Fibroblast of the aortic adventitia (primary cell): ENCODE data around the gene OPN1MW3. TPM values are rescaled to one million over a fixed set of nuclear protein-coding genes. Genes with fewer than 3 reads are reported as not detected.
"Not testable (repeated sequence)": the region's sequence is repeated elsewhere in the genome, so short reads cannot be mapped to it uniquely, and the experiment has no call there.

Source experiments
- DNase-seq: peaks from one replicate; pipeline ENCODE4 v3.0.0-alpha.2; 2010; ENCODE audit warnings: low read depth
- H3K4me3 ChIP-seq: 2 replicates; pipeline ENCODE4 v1.5.1; 2011; ENCODE audit warnings: low read depth, mild to moderate bottlenecking, control low read depth, low read length, moderate library complexity
- total RNA-seq: library from RNA; depleted of rRNA; stranded (reverse); fragments of >200 nt; gene quantifications from 2 replicates; pipeline ENCODE4 v1.2.3, GENCODE V29; 2012; ENCODE audit warnings: low replicate concordance
- TF ChIP-seq, protein P1 (sequence below): IDR thresholded peaks from 2 replicates; pipeline ENCODE4 v1.5.1; 2011; ENCODE audit warnings: mild to moderate bottlenecking, low read length, control low read depth, inconsistent platforms; ENCODE audit not compliant: insufficient read depth

OPN1MW3 gene
- total RNA-seq, 1 donor, result not detected

DNA sequence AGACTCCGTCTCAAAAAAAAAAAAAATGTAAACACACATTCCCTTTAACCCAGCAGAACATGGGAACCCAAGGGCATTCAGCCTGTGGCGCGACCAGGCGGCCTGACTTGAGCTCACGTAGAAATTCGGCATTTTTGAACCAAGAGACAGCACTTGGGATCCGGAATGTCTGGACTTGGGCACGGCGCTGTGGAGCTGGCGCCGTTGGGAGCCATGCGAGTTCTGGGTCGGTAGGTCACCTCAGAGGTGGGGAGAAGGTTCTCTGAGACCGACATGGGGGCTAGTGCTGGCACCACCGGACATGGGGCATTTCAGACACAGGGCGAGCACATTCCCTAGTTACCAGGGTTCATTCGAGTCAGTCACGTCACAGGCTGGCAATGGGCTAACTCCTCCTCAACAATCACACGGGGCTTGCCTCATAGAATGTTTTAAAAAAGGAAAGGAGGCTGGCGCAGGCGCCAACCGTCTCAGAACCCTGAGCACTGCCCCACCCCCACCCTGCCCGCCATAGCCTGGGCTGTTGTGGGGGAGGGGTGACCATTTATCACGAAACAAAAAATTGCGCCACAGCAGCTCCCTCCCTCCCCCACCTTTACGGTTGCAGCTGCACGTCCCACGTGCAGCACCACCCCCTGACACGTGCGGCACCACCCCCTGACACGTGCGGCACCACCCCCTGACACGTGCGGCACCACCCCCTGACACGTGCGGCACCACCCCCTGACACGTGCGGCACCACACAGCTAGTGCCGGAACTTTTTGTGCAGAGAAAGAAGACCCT is 37.6 kb downstream of the OPN1MW3 start, which contains the start of gene TEX28:
Gene TEX28 (minus strand): TSS at position 334 of the 784 bp plus-strand sequence. CDS start 3,007 bp downstream, outside the sequence.
- DNase-seq, result no peak
- TF ChIP-seq, protein P1, sequence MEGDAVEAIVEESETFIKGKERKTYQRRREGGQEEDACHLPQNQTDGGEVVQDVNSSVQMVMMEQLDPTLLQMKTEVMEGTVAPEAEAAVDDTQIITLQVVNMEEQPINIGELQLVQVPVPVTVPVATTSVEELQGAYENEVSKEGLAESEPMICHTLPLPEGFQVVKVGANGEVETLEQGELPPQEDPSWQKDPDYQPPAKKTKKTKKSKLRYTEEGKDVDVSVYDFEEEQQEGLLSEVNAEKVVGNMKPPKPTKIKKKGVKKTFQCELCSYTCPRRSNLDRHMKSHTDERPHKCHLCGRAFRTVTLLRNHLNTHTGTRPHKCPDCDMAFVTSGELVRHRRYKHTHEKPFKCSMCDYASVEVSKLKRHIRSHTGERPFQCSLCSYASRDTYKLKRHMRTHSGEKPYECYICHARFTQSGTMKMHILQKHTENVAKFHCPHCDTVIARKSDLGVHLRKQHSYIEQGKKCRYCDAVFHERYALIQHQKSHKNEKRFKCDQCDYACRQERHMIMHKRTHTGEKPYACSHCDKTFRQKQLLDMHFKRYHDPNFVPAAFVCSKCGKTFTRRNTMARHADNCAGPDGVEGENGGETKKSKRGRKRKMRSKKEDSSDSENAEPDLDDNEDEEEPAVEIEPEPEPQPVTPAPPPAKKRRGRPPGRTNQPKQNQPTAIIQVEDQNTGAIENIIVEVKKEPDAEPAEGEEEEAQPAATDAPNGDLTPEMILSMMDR, result no peak
- no peak within 1 kb of the TSS for H3K4me3 ChIP-seq

DNA sequence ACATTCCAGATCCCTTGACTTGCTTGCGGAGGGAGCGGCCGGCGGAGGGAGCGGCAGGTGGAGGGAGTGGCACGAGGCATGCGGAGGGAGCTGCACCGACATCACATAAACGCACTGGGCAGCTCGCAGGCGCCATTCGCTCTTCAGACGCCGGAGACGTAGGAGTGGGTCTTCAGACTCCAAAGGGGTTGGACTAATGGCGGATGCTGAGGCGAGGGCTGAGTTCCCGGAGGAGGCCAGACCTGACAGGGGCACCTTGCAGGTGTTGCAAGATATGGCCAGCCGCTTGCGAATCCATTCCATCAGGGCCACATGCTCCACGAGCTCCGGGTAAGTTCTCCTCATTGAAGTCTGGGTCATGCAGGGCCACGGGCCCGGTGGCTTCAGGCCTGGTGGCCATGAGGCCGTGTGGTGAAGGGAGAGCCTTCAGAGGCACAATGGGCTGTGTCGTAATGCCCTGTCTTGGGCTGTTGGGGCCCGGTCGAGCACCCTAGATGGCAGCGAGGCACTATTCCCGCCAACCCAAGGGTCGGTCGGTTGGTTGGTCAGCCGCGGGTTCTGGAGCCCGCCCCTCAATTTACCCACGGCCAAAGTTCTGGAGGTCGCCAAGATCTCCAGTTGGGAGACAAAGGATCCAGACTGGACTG is 38.4 kb downstream of the OPN1MW3 start, which contains the start of gene TKTL1:
Gene TKTL1 (plus strand): TSS at position 132 of the 647 bp plus-strand sequence. CDS start 65 bp downstream, at position 197.
- TF ChIP-seq, protein P1, result no peak
- no peak within 1 kb of the TSS for H3K4me3 ChIP-seq
- no peak for DNase-seq

DNA sequence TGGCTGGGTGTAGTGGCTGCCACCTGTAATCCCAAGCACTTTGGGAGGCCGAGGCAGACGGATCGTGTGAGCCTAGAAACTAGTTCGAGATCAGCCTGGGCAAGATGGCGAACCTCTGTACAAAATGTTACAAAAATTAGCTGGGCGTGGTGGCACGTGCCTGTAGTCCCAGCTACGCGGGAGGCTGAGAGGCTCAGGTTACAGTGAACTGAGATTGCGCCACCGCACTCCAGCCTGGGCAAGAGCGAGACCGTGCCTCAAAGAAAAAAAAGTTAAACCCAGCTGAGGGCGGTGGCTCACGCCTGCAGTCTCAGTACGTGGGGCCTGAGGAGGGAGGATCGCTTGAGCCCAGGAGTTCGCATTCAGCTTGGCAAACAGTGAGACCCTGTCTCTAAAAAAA is 39.3 kb downstream of the OPN1MW3 start:
- no peak for DNase-seq
- TF ChIP-seq, protein P1, result no peak
- no peak overlapping the region for H3K4me3 ChIP-seq

DNA sequence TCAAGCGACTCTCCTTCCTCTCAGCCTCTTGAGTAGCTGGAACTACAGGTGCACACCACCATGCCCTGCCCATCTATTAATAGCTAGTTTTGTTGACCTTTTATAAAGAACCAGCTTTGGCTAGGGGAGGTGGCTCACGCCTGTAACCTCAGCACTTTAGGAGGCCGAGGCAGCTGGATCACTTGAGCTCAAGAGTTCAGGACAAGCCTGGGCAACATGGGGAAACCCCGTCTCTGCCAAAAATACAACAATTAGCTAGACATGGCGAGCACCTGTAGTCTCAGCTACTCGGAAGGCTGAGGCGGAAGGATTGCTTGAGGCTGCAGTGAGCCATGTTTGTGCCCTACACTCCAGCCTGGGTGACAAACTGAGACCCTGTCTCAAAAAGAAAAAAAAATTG is 40.9 kb downstream of the OPN1MW3 start:
- DNase-seq, result no peak
- TF ChIP-seq, protein P1, result no peak

DNA sequence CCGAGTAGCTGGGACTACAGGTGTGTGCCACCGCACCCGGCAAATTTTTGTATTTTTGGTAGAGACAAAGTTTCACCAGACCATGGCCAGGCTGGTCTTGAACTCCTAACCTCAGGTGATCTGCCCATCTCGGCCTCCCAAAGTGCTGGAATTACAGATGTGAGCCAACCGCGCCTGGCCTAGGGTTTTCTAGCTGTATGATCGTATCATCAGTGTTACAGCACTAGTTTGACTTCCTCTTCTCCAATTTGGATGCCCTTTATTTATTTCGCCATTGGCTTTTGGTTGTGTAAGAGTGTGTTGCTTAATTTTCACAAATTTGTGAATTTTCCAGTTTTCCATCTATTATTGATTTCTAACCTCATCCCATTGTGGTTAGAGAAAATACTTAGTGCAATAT is 43.4 kb downstream of the OPN1MW3 start:
- no peak for DNase-seq
- TF ChIP-seq, protein P1, result no peak

More for the DNA sequence above, 40.9 kb downstream of the OPN1MW3 start:
- no peak overlapping the region for H3K4me3 ChIP-seq

DNA sequence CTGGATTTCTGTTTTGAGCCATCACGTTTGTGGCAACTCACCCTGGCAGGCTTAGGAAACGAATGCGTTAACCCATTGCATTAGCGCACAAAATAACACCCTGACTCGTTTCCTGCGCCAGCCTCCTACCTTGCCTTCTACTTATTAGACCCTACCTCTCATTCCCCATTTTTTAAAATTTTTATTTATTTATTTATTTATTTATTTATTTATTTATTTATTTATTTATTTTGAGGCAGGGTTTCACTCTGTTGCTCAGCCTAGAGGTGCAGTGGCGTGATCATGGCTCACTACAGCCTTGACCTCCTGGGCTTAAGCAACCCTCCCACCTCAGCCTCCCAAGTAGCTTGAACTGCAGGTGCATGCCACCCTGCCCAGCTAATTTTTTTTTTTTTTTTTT is 45.6 kb downstream of the OPN1MW3 start:
- not testable (repeated sequence) for H3K4me3 ChIP-seq

More for the DNA sequence above, 43.4 kb downstream of the OPN1MW3 start:
- no peak overlapping the region for H3K4me3 ChIP-seq

DNA sequence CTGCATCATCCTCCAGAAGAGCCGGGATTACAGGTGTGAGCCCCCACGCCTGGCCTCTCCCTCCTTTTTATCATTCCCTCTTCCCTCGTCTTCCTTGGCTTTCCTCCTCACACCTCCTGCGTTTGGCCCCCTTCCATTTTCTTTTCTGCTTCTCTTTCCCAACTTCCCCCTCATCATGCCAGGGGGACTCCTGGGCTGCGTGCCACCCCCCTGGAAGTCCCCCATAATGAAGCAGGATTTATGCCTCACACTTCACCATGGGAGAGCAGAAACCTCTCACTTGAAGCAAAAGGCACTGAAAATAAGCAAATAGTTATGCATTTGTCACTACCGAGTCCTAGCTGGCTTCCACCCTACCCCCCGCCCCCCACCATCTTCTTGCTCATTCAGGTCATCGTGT is 46.1 kb downstream of the OPN1MW3 start:
- no peak overlapping the region for H3K4me3 ChIP-seq
- TF ChIP-seq, protein P1, result no peak
- DNase-seq, result no peak

More for the DNA sequence above, 45.6 kb downstream of the OPN1MW3 start:
- not testable (repeated sequence) for DNase-seq
